Measurements from ENCODE around the gene CYP2W1. TPM values are rescaled to one million over a fixed set of nuclear protein-coding genes. Genes with fewer than 3 reads are reported as not detected.

Gene CYP2W1
- total RNA-seq, 4 donors from 2014 or later = 0.41 to 0.95 TPM; not detected in 2

GRCh38 chr7:1027242-1028043 lies 44.5 kb downstream of the CYP2W1 start:
- no peak for DNase-seq
- Histone ChIP-seq H3K9me3 (no peaks in the 10 kb centered on the region), H3K27me3 (no peaks in the 10 kb centered on the region), H3K4me3 (peak overlapping the region; percentile 65 to 93 (median 76)), H3K4me1 (peaks cover 15 to 27% (median 21%) of the 10 kb centered on the region in 4 donors), H3K36me3 (no peaks in the 10 kb centered on the region), H3K27ac (peak overlapping the region; percentile 90 to 97 (median 94))
- in situ Hi-C loops (cut with MboI; ENCODE audit: low pct_ligation_motif_present in 1 of 4, low pct_unique_long_range_greater_than_20kb in 1 of 4, low sequenced_read_pairs in 3 of 4) (no loop called here), intact Hi-C loops (cut with DNase I; ENCODE audit: low total_unique reads) (loop anchor here (2.0 kb wide), 1 partner anchor 17 kb away; the partner anchor contains the start of gene GPR146)
- TF ChIP-seq CTCF (IDR thresholded peaks at IDR 0.05) (no peak), POLR2AphosphoS5 (IDR thresholded peaks at IDR 0.05) (no peak), EP300 (IDR thresholded peaks at IDR 0.05; ENCODE audit: low read depth) (no peak), POLR2A (IDR thresholded peaks at IDR 0.05) (no peak)
- WGBS, 2 donors (ENCODE audit: low coverage in 1 of 2) = 19 to 43% methylated on average over 5 to 34 of the region's 69 CpGs

- intact Hi-C loops (cut with DNase I; ENCODE audit: low total_unique reads) (loop anchor here (2.0 kb wide), 1 partner anchor 17 kb away; the partner anchor contains the start of gene GPR146), in situ Hi-C loops (cut with MboI; ENCODE audit: low pct_ligation_motif_present in 1 of 4, low pct_unique_long_range_greater_than_20kb in 1 of 4, low sequenced_read_pairs in 3 of 4) (no loop called here)
- peak; percentile 64 to 68 (median 64) for TF ChIP-seq POLR2AphosphoS5 (IDR thresholded peaks at IDR 0.05)
- no peak for TF ChIP-seq EP300 (IDR thresholded peaks at IDR 0.05; ENCODE audit: low read depth)
- peak; percentile 36 for TF ChIP-seq POLR2A (IDR thresholded peaks at IDR 0.05)
- peak overlapping the region; percentile 90 to 97 (median 94) for H3K27ac ChIP-seq
- H3K9me3 ChIP-seq = no peaks in the 10 kb centered on the region
- peak; percentile 93 for DNase-seq
- no peaks in the 10 kb centered on the region for H3K27me3 ChIP-seq
- no peaks in the 10 kb centered on the region for H3K36me3 ChIP-seq
- peak overlapping the region; percentile 65 to 93 (median 76) for H3K4me3 ChIP-seq
- WGBS, 2 donors (ENCODE audit: low coverage in 1 of 2) = 0 to 1% methylated on average over 3 to 13 of the region's 77 CpGs
- H3K4me1 ChIP-seq = peaks cover 15 to 27% (median 21%) of the 10 kb centered on the region in 4 donors
Observed at GRCh38 chr7:1028044-1028770, 45.2 kb downstream of the CYP2W1 start.

GRCh38 chr7:1028775-1029636 lies 46.0 kb downstream of the CYP2W1 start:
- WGBS, 2 donors (ENCODE audit: low coverage in 1 of 2) = 59 to 80% methylated on average over 1 to 18 of the region's 18 CpGs
- H3K27ac ChIP-seq = peak overlapping the region; percentile 90 to 97 (median 94)
- H3K4me1 ChIP-seq = peaks cover 15 to 27% (median 21%) of the 10 kb centered on the region in 4 donors
- intact Hi-C loops (cut with DNase I; ENCODE audit: low total_unique reads) = loop anchor here (2.0 kb wide), 1 partner anchor 16 kb away; the partner anchor contains the start of gene GPR146
- TF ChIP-seq POLR2AphosphoS5 (IDR thresholded peaks at IDR 0.05) (peak; percentile 21 to 54 (median 25)), EP300 (IDR thresholded peaks at IDR 0.05; ENCODE audit: low read depth) (no peak), CTCF (IDR thresholded peaks at IDR 0.05) (no peak)
- DNase-seq = peak; percentile 86
- H3K27me3 ChIP-seq = no peaks in the 10 kb centered on the region
- in situ Hi-C loops (cut with MboI; ENCODE audit: low pct_ligation_motif_present in 1 of 4, low pct_unique_long_range_greater_than_20kb in 1 of 4, low sequenced_read_pairs in 3 of 4) = no loop called here
- H3K36me3 ChIP-seq = no peaks in the 10 kb centered on the region
- no peaks in the 10 kb centered on the region for H3K9me3 ChIP-seq
- H3K4me3 ChIP-seq = peak overlapping the region in 3 of 4 donors; percentile 65 to 93 (median 75)

GRCh38 chr7:1029637-1030443 lies 46.9 kb downstream of the CYP2W1 start:
- no peak for DNase-seq
- in situ Hi-C loops (cut with MboI; ENCODE audit: low pct_ligation_motif_present in 1 of 4, low pct_unique_long_range_greater_than_20kb in 1 of 4, low sequenced_read_pairs in 3 of 4) = no loop called here
- TF ChIP-seq POLR2A (IDR thresholded peaks at IDR 0.05) = no peak
- no peak for TF ChIP-seq POLR2AphosphoS5 (IDR thresholded peaks at IDR 0.05)
- no peak for TF ChIP-seq EP300 (IDR thresholded peaks at IDR 0.05; ENCODE audit: low read depth)
- no peak for TF ChIP-seq CTCF (IDR thresholded peaks at IDR 0.05)
- no peaks in the 10 kb centered on the region for H3K36me3 ChIP-seq
- no peak overlapping the region for H3K4me3 ChIP-seq
- intact Hi-C loops (cut with DNase I; ENCODE audit: low total_unique reads) = loop anchor here (2.0 kb wide), 1 partner anchor 15 kb away; the partner anchor contains the start of gene GPR146
- 90 to 92% methylated on average over 2 to 33 of the region's 33 CpGs for WGBS, 2 donors (ENCODE audit: low coverage in 1 of 2)
- peaks cover 15 to 27% (median 21%) of the 10 kb centered on the region in 4 donors for H3K4me1 ChIP-seq
- no peaks in the 10 kb centered on the region for H3K9me3 ChIP-seq
- H3K27me3 ChIP-seq = no peaks in the 10 kb centered on the region
- peak overlapping the region; percentile 90 to 97 (median 94) for H3K27ac ChIP-seq

Data from transverse colon (tissue), 4 donors.